ENCODE results near the gene LRMDA.

DNA sequence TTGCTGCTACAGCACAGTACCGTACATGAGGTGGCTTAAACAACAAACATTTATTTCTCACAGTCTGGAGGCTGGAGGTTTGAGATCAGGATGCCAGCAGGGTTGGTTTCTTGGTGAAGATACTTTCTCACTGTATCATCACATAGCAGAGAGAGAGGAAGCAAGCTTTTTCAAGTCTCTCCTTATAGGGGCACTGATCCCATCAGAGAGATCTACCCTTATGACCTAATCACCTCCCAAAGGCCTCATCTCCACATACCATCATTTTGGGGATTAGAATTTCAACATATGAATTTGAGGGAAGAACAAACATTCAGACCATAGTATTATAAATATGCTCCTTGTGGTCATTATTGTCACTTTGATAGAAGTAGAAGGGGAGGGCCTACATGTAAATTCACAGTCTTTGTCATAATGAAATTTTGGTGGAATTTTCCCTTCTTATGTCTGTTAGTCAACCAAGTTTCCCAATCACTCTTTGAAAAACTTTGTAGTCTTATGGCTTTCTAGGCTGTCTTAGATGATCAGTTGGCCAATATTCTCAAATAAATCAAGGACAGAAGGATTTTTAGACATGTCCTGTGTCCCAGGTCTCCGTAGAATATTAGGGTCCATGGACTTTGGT lies 606.2 kb downstream of the LRMDA start:
- TF ChIP-seq, protein P1, sequence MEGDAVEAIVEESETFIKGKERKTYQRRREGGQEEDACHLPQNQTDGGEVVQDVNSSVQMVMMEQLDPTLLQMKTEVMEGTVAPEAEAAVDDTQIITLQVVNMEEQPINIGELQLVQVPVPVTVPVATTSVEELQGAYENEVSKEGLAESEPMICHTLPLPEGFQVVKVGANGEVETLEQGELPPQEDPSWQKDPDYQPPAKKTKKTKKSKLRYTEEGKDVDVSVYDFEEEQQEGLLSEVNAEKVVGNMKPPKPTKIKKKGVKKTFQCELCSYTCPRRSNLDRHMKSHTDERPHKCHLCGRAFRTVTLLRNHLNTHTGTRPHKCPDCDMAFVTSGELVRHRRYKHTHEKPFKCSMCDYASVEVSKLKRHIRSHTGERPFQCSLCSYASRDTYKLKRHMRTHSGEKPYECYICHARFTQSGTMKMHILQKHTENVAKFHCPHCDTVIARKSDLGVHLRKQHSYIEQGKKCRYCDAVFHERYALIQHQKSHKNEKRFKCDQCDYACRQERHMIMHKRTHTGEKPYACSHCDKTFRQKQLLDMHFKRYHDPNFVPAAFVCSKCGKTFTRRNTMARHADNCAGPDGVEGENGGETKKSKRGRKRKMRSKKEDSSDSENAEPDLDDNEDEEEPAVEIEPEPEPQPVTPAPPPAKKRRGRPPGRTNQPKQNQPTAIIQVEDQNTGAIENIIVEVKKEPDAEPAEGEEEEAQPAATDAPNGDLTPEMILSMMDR (conservative IDR thresholded peaks at IDR 0.05; ENCODE audit: low read depth, low read length) = no peak
- TF ChIP-seq EZH2phosphoT487 (IDR thresholded peaks at IDR 0.05; ENCODE audit: borderline replicate concordance, low read length) = no peak
